Osteoblast (primary cell): ENCODE measurements around the gene NFATC1. TPM values are rescaled to one million over a fixed set of nuclear protein-coding genes. Genes with fewer than 3 reads are reported as not detected.

Source experiments
- DNase-seq: peaks from one replicate; pipeline ENCODE4 v3.0.0; 2011; ENCODE audit warnings: low spot score, mixed read lengths; ENCODE audit not compliant: insufficient read length; ENCODE audit errors: missing footprints
- H2AFZ ChIP-seq: 2 replicates; pipeline ENCODE4 v1.6.0; 2011; ENCODE audit warnings: mild to moderate bottlenecking, low read length
- H3K27ac ChIP-seq: 2 replicates; pipeline ENCODE4 v1.5.1; 2011; ENCODE audit warnings: mild to moderate bottlenecking, low read depth, low read length, moderate library complexity
- H3K27me3 ChIP-seq: 2 replicates; pipeline ENCODE4 v1.6.0; 2012; ENCODE audit warnings: mild to moderate bottlenecking, control low read depth, inconsistent platforms, low read length, moderate library complexity; ENCODE audit not compliant: insufficient read depth
- H3K36me3 ChIP-seq: 2 replicates; pipeline ENCODE4 v1.5.1; 2011; ENCODE audit warnings: mild to moderate bottlenecking, low read length, control low read depth, moderate library complexity; ENCODE audit not compliant: insufficient read depth
- H3K4me1 ChIP-seq: 2 replicates; pipeline ENCODE4 v1.5.1; 2011; ENCODE audit warnings: mild to moderate bottlenecking, low read length, control low read depth, moderate library complexity; ENCODE audit not compliant: insufficient read depth
- H3K4me2 ChIP-seq: 2 replicates; pipeline ENCODE4 v1.6.0; 2011; ENCODE audit warnings: mild to moderate bottlenecking, low read length; ENCODE audit not compliant: insufficient read depth
- H3K4me3 ChIP-seq: fragments of 200-600 bp; sonication (generic); 3 replicates; pipeline ENCODE4 v1.5.1; 2012; ENCODE audit warnings: mild to moderate bottlenecking, low read length, inconsistent platforms; ENCODE audit not compliant: insufficient read depth
- H3K79me2 ChIP-seq: 2 replicates; pipeline ENCODE4 v1.6.0; 2012; ENCODE audit warnings: mild to moderate bottlenecking, low read length, control low read depth, inconsistent platforms; ENCODE audit not compliant: insufficient read depth
- H3K9me3 ChIP-seq: 2 replicates; pipeline ENCODE4 v1.5.1; 2011; ENCODE audit warnings: low read depth, low read length, control low read depth
- H4K20me1 ChIP-seq: 2 replicates; pipeline ENCODE4 v1.6.0; 2012; ENCODE audit warnings: mild to moderate bottlenecking, low read length, control low read depth; ENCODE audit not compliant: insufficient read depth
- total RNA-seq: library from RNA; depleted of rRNA; stranded (reverse); fragments of >200 nt; gene quantifications from 2 replicates; pipeline ENCODE4 v1.2.3, GENCODE V29; 2012
- TF ChIP-seq, protein P1 (sequence below): IDR thresholded peaks from 2 replicates; pipeline ENCODE4 v1.5.1; 2011; ENCODE audit warnings: mild to moderate bottlenecking, low read depth, low read length, moderate library complexity; ENCODE audit errors: extremely low read depth

The NFATC1 gene
- total RNA-seq, 1 donor = 6.2 TPM

DNA sequence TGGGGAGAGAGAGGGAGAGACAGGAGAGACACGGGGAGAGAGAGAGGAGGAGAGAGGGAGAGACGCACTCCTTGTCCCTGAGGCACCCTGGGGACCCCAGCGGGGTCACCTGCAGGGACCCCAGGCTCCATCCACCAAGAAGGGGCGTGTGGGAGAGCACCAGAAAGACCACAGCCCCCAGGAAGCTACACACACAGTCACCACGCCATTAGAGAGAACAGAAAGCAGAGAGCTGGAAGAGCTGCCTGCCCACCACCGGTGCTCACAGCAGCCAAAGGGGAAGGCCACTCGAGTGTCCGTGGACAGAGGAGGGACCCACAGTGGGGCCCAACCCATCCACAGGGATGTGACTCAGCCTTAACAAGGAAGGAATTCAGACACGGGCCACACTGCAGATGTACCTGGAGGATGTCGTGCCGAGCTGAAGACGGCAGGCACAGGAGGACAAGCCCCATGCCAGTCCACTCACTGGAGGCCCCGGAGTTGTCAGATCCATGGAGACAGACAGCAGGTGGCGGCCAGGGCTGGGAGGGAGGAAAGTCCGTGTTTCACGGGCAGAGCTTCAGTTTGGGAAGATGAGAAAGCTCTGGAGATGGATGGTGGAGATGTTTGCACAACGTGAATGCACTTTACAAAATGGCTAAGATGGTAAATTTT, 11.5 kb upstream of the NFATC1 start:
- no peak overlapping the region for H2AFZ ChIP-seq
- H4K20me1 ChIP-seq = peaks cover 2% of the 10 kb centered on the region
- no peak overlapping the region for H3K4me2 ChIP-seq
- no peaks in the 10 kb centered on the region for H3K4me1 ChIP-seq
- no peaks in the 10 kb centered on the region for H3K9me3 ChIP-seq
- no peak overlapping the region for H3K4me3 ChIP-seq
- TF ChIP-seq, protein P1, sequence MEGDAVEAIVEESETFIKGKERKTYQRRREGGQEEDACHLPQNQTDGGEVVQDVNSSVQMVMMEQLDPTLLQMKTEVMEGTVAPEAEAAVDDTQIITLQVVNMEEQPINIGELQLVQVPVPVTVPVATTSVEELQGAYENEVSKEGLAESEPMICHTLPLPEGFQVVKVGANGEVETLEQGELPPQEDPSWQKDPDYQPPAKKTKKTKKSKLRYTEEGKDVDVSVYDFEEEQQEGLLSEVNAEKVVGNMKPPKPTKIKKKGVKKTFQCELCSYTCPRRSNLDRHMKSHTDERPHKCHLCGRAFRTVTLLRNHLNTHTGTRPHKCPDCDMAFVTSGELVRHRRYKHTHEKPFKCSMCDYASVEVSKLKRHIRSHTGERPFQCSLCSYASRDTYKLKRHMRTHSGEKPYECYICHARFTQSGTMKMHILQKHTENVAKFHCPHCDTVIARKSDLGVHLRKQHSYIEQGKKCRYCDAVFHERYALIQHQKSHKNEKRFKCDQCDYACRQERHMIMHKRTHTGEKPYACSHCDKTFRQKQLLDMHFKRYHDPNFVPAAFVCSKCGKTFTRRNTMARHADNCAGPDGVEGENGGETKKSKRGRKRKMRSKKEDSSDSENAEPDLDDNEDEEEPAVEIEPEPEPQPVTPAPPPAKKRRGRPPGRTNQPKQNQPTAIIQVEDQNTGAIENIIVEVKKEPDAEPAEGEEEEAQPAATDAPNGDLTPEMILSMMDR = no peak
- peaks cover 28% of the 10 kb centered on the region for H3K27me3 ChIP-seq
- DNase-seq = peak; percentile 88
- H3K27ac ChIP-seq = no peak overlapping the region
- no peaks in the 10 kb centered on the region for H3K79me2 ChIP-seq
- no peaks in the 10 kb centered on the region for H3K36me3 ChIP-seq

DNA sequence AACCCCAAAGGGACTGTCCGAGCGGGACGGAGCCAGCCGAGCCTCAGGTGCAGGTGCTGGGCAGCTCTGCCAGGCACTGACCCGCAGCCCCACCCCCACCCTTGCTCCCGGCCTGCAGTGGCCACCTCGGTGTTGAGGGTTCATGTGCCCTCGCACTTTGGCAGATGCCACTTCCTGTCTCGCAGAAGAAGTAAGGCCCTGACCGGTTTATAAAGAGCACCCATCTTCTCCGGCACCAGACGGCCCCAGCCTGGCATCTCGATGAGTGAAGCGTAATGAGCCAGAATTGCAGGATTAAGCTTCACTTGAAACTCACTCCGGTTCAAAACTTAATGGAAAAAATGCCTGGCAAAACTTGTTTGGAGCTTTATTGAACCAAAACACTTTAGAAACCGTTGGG, 10.9 kb upstream of the NFATC1 start:
- no peaks in the 10 kb centered on the region for H3K4me1 ChIP-seq
- H3K9me3 ChIP-seq = no peaks in the 10 kb centered on the region
- H3K79me2 ChIP-seq = no peaks in the 10 kb centered on the region
- H3K36me3 ChIP-seq = no peaks in the 10 kb centered on the region
- H3K4me2 ChIP-seq = no peak overlapping the region
- no peak overlapping the region for H3K27ac ChIP-seq
- H3K27me3 ChIP-seq = peaks cover 34% of the 10 kb centered on the region
- TF ChIP-seq, protein P1 = no peak
- H2AFZ ChIP-seq = no peak overlapping the region
- peak; percentile 79 for DNase-seq
- no peak overlapping the region for H3K4me3 ChIP-seq
- peaks cover 2% of the 10 kb centered on the region for H4K20me1 ChIP-seq

DNA sequence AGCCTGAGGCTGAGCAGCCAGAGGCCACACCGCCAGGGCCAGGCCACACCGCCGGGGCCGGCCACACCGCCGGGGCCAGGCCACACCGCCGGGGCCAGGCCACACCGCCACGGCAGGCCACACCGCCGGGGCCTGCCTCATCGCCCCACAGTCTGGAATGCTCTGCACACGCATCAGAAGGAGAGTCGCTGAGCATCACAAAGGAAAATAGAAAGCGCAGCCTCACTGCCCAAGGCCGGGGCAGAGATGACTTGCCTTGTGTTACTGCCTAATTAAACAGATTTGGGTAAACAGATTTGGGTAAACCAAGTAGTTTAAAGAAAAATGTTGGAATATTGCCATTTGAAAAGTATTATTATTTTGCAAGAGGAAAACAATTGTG, 10.4 kb upstream of the NFATC1 start:
- TF ChIP-seq, protein P1 = no peak
- Histone ChIP-seq H3K9me3 (no peaks in the 10 kb centered on the region), H4K20me1 (peaks cover 2% of the 10 kb centered on the region), H3K79me2 (no peaks in the 10 kb centered on the region), H3K4me1 (no peaks in the 10 kb centered on the region), H3K36me3 (no peaks in the 10 kb centered on the region), H3K4me2 (no peak overlapping the region), H3K27ac (no peak overlapping the region), H3K27me3 (peaks cover 36% of the 10 kb centered on the region), H2AFZ (no peak overlapping the region), H3K4me3 (no peak overlapping the region)
- peak; percentile 53 for DNase-seq

DNA sequence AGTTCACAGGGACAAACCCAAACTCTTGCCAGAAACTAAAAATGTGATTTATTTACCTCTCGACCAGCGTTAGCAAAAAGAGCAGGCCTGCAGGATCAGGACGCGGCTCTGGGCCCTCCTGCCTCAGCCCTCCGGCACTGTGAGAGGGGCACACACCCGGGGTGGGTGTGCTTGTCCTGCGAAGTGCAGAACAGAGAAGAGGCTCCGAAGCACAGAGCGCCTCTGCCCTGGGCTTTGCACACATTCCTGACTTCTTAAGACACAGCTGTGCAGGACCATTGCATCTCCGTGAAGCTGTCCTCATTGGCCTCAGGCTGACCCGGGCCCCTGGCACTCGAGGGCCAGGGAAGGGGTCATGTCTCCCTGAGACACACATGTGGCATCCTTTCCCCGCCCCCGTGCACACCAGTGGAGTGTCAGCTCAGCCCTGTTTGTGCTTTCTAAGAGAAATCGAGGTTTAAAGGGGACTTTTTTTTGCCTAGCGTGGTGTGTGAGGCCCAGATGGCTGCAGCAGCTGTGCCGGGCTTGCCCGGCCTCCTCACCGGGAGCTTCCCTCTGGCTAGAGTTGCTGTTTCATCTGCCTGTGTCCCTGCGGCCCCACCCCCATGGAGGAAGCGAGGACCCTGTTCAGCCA, 9.9 kb upstream of the NFATC1 start:
- Histone ChIP-seq H3K4me3 (no peak overlapping the region), H2AFZ (no peak overlapping the region)
- DNase-seq = no peak

More for the DNA sequence above, 9.9 kb upstream of the NFATC1 start:
- Histone ChIP-seq H3K27me3 (peaks cover 38% of the 10 kb centered on the region), H3K27ac (no peak overlapping the region), H4K20me1 (peaks cover 2% of the 10 kb centered on the region), H3K4me2 (no peak overlapping the region), H3K4me1 (no peaks in the 10 kb centered on the region), H3K36me3 (no peaks in the 10 kb centered on the region), H3K79me2 (no peaks in the 10 kb centered on the region), H3K9me3 (no peaks in the 10 kb centered on the region)
- TF ChIP-seq, protein P1 = no peak
